ENCODE data around the gene TBC1D16.

GRCh38 chr17:80018917-80019651 lies 16.6 kb downstream of the TBC1D16 start:
- TF ChIP-seq CTCF (conservative IDR thresholded peaks at IDR 0.05; ENCODE audit: low read length) (no peak), EZH2phosphoT487 (IDR thresholded peaks at IDR 0.05; ENCODE audit: borderline replicate concordance) (no peak)

Measured in Loucy (cell line).